ENCODE data around the gene PVR.

GRCh38 chr19:44607917-44608316 lies 35.8 kb upstream of the PVR start:
- TF ChIP-seq CTCF (IDR thresholded peaks at IDR 0.05) (no peak), POLR2A (IDR thresholded peaks at IDR 0.05) (no peak)

Data from adrenal gland (tissue), 5 donors.